Peyer's patch (tissue), 4 donors: ENCODE measurements around the gene CDH4. TPM values are rescaled to one million over a fixed set of nuclear protein-coding genes. Genes with fewer than 3 reads are reported as not detected.

Source experiments
- DNase-seq, 3 donors: peaks; one replicate each; pipeline ENCODE4 v3.0.0-alpha.2; 2017 to 2019
- H3K27ac ChIP-seq, 4 donors: fragments of 200-600 bp; sonication (generic); one replicate each; pipeline ENCODE4 v1.5.1; 2016 to 2019
- H3K27me3 ChIP-seq, 2 donors: fragments of 200-600 bp; sonication (generic); one replicate each; pipeline ENCODE4 v1.5.1; 2019
- H3K36me3 ChIP-seq, 3 donors: fragments of 200-600 bp; sonication (generic); one replicate each; pipeline ENCODE4 v1.5.1; 2016 to 2019
- H3K4me1 ChIP-seq, 4 donors: fragments of 200-600 bp; sonication (generic); one replicate each; pipeline ENCODE4 v1.5.1; 2016 to 2019
- H3K4me3 ChIP-seq, 4 donors: fragments of 200-600 bp; sonication (generic); 1 replicate in 3 of 4; 2 replicates in 1 of 4; pipeline ENCODE4 v1.5.1; 2016 to 2019; ENCODE audit warnings: mild to moderate bottlenecking in 1 of 4
- H3K9me3 ChIP-seq, 4 donors: fragments of 200-600 bp; sonication (generic); one replicate each; pipeline ENCODE4 v1.5.1; 2016 to 2019; ENCODE audit warnings: mild to moderate bottlenecking in 1 of 4
- CTCF ChIP-seq, 6 experiments: fragments of 450-650 bp in 4 of 6; fragments of 200-600 bp in 2 of 6; sonication (generic) in 1 of 6; IDR thresholded peaks; one replicate each; pipeline ENCODE4 v1.5.1; 2017 to 2019; ENCODE audit warnings: antibody characterized with exemption in 6 of 6, mild to moderate bottlenecking in 3 of 6, moderate library complexity in 1 of 6
- POLR2A ChIP-seq, 2 donors: fragments of 450-650 bp; IDR thresholded peaks; one replicate each; pipeline ENCODE4 v1.5.1; 2017; ENCODE audit warnings: antibody characterized with exemption in 2 of 2, mild to moderate bottlenecking in 2 of 2, moderate library complexity in 2 of 2
- total RNA-seq, 4 donors: library from RNA; depleted of rRNA; stranded (reverse); fragments of >200 nt; gene quantifications; one replicate each; pipeline ENCODE4 v1.1.0, GENCODE V29; 2016

CDH4 gene
- total RNA-seq, 4 donors from 2014 or later, result 0.27 TPM; not detected in 3

- H3K4me3 ChIP-seq, result peak overlapping the region in 1 of 4 donors; percentile 7
- no peak overlapping the region for H3K27ac ChIP-seq
- no peaks in the 10 kb centered on the region for H3K36me3 ChIP-seq
- TF ChIP-seq POLR2A (IDR thresholded peaks at IDR 0.05) (no peak), CTCF (IDR thresholded peaks at IDR 0.05) (no peak)
- no peaks in the 10 kb centered on the region for H3K9me3 ChIP-seq
- H3K27me3 ChIP-seq, result no peaks in the 10 kb centered on the region
- peak in 1 of 3 donors; percentile 39 for DNase-seq
- H3K4me1 ChIP-seq, result peaks cover 0 to 11% (median 0%) of the 10 kb centered on the region in 4 donors
These were observed 552.1 kb downstream of the CDH4 start for GRCh38 chr20:61803915-61804751.

- Histone ChIP-seq H3K4me1 (peaks cover 0 to 11% (median 0%) of the 10 kb centered on the region in 4 donors), H3K27me3 (no peaks in the 10 kb centered on the region), H3K27ac (no peak overlapping the region), H3K4me3 (no peak overlapping the region), H3K36me3 (no peaks in the 10 kb centered on the region), H3K9me3 (no peaks in the 10 kb centered on the region)
- peak in 1 of 3 donors; percentile 11 for DNase-seq
- TF ChIP-seq CTCF (IDR thresholded peaks at IDR 0.05) (no peak), POLR2A (IDR thresholded peaks at IDR 0.05) (no peak)
These were observed 552.8 kb downstream of the CDH4 start for GRCh38 chr20:61804752-61805295.

- no peaks in the 10 kb centered on the region for H3K9me3 ChIP-seq
- H3K36me3 ChIP-seq, result no peaks in the 10 kb centered on the region
- H3K4me3 ChIP-seq, result no peak overlapping the region
- H3K27me3 ChIP-seq, result no peaks in the 10 kb centered on the region
- H3K4me1 ChIP-seq, result peaks cover 0 to 11% (median 0%) of the 10 kb centered on the region in 4 donors
- DNase-seq, result peak in 1 of 3 donors; percentile 10
- no peak for TF ChIP-seq POLR2A (IDR thresholded peaks at IDR 0.05)
- TF ChIP-seq CTCF (IDR thresholded peaks at IDR 0.05), result no peak
- no peak overlapping the region for H3K27ac ChIP-seq
These were observed 553.3 kb downstream of the CDH4 start for GRCh38 chr20:61805365-61805764.

- Histone ChIP-seq H3K4me1 (peaks cover 0 to 11% (median 0%) of the 10 kb centered on the region in 4 donors), H3K27me3 (no peaks in the 10 kb centered on the region), H3K9me3 (no peaks in the 10 kb centered on the region), H3K4me3 (no peak overlapping the region), H3K36me3 (no peaks in the 10 kb centered on the region), H3K27ac (no peak overlapping the region)
- TF ChIP-seq POLR2A (IDR thresholded peaks at IDR 0.05) (no peak), CTCF (IDR thresholded peaks at IDR 0.05) (no peak)
- DNase-seq, result peak in 1 of 3 donors; percentile 15
These were observed 553.7 kb downstream of the CDH4 start for GRCh38 chr20:61805781-61806180.

GRCh38 chr20:61806314-61806713 is 554.3 kb downstream of the CDH4 start:
- Histone ChIP-seq H3K4me3 (no peak overlapping the region), H3K9me3 (no peaks in the 10 kb centered on the region), H3K36me3 (no peaks in the 10 kb centered on the region), H3K27me3 (no peaks in the 10 kb centered on the region), H3K4me1 (peaks cover 0 to 11% (median 0%) of the 10 kb centered on the region in 4 donors), H3K27ac (no peak overlapping the region)
- TF ChIP-seq POLR2A (IDR thresholded peaks at IDR 0.05) (no peak), CTCF (IDR thresholded peaks at IDR 0.05) (no peak)
- peak in 1 of 3 donors; percentile 30 for DNase-seq
